ENCODE results near the gene ZAP70.
A peak's percentile ranks its signal among the peaks of the same experiment; 100 is the strongest.

Gene ZAP70

GRCh38 chr2:97755491-97755890 lies 42.1 kb downstream of the ZAP70 start:
- no peak for DNase-seq

GRCh38 chr2:97757062-97757461 lies 43.7 kb downstream of the ZAP70 start:
- no peak for DNase-seq

- no peak for DNase-seq
These were observed 44.8 kb downstream of the ZAP70 start for GRCh38 chr2:97758131-97758705.

GRCh38 chr2:97759727-97760407 lies 46.5 kb downstream of the ZAP70 start:
- no peak for DNase-seq

- DNase-seq: no peak
These were observed 47.2 kb downstream of the ZAP70 start for GRCh38 chr2:97760480-97761049.

GRCh38 chr2:97761192-97761591 lies 47.8 kb downstream of the ZAP70 start:
- DNase-seq: no peak

- no peak for DNase-seq
These were observed 49.9 kb downstream of the ZAP70 start for GRCh38 chr2:97763176-97763845.

GRCh38 chr2:97764559-97765263 lies 51.3 kb downstream of the ZAP70 start:
- DNase-seq: peak; percentile 65

GRCh38 chr2:97765933-97766332 lies 52.6 kb downstream of the ZAP70 start:
- peak; percentile 84 for DNase-seq

GRCh38 chr2:97766567-97766966 lies 53.2 kb downstream of the ZAP70 start:
- DNase-seq: no peak

- DNase-seq: no peak
These were observed 55.9 kb downstream of the ZAP70 start for GRCh38 chr2:97769308-97769707.

- DNase-seq: no peak
These were observed 56.3 kb downstream of the ZAP70 start for GRCh38 chr2:97769711-97770110.

GRCh38 chr2:97770445-97770844 lies 57.1 kb downstream of the ZAP70 start:
- DNase-seq: no peak

GRCh38 chr2:97774425-97774824 lies 61.0 kb downstream of the ZAP70 start:
- no peak for DNase-seq

- no peak for DNase-seq
These were observed 61.7 kb downstream of the ZAP70 start for GRCh38 chr2:97775074-97775473.

- DNase-seq: no peak
These were observed 65.8 kb downstream of the ZAP70 start for GRCh38 chr2:97779141-97779540.

- no peak for DNase-seq
These were observed 68.6 kb downstream of the ZAP70 start for GRCh38 chr2:97781981-97782380.

GRCh38 chr2:97784953-97785352 lies 71.6 kb downstream of the ZAP70 start:
- DNase-seq: no peak

GRCh38 chr2:97785818-97786217 lies 72.4 kb downstream of the ZAP70 start:
- DNase-seq: no peak

GRCh38 chr2:97788986-97789644 lies 75.7 kb downstream of the ZAP70 start:
- DNase-seq: no peak
